ENCODE measurements around the gene RPEL1. TPM values are rescaled to one million over a fixed set of nuclear protein-coding genes. Genes with fewer than 3 reads are reported as not detected.
A peak's percentile ranks its signal among the peaks of the same experiment; 100 is the strongest.
"Not testable (repeated sequence)": the region's sequence is repeated elsewhere in the genome, so short reads cannot be mapped to it uniquely, and the experiment has no call there.

Gene RPEL1
- total RNA-seq, 1 experiment from 2014 or later = not detected

GRCh38 chr10:103257812-103258211 lies 12.1 kb downstream of the RPEL1 start:
- no peak overlapping the region for H3K4me3 ChIP-seq (ENCODE audit: low read length)
- no peaks in the 10 kb centered on the region for H4K20me1 ChIP-seq (ENCODE audit: insufficient read depth, low read depth, low read length)
- no peaks in the 10 kb centered on the region for H3K9me3 ChIP-seq (ENCODE audit: low read length)
- no peaks in the 10 kb centered on the region for H3K4me1 ChIP-seq (ENCODE audit: low read length)
- no peak for DNase-seq
- H3K4me2 ChIP-seq (ENCODE audit: low read depth, low read length, poor library complexity, severe bottlenecking) = no peak overlapping the region
- H3K9me2 ChIP-seq (replicated peaks; ENCODE audit: insufficient read depth, low read length) = no peaks in the 10 kb centered on the region
- H3K27me3 ChIP-seq (ENCODE audit: low read length) = no peaks in the 10 kb centered on the region
- no peaks in the 10 kb centered on the region for H3K36me3 ChIP-seq (ENCODE audit: insufficient read depth, low read length)
- no peak overlapping the region for H3K9ac ChIP-seq (ENCODE audit: low read length)
- H3K27ac ChIP-seq (ENCODE audit: low read length) = no peak overlapping the region
- no peak overlapping the region for H2AFZ ChIP-seq (ENCODE audit: low read length)
- H3K79me2 ChIP-seq (ENCODE audit: low read length) = no peaks in the 10 kb centered on the region

GRCh38 chr10:103258928-103259327 lies 13.2 kb downstream of the RPEL1 start:
- not testable (repeated sequence) for H3K9me2 ChIP-seq (replicated peaks; ENCODE audit: insufficient read depth, low read length); H3K4me3 ChIP-seq (ENCODE audit: low read length); H3K27ac ChIP-seq (ENCODE audit: low read length); H4K20me1 ChIP-seq (ENCODE audit: insufficient read depth, low read depth, low read length); H3K36me3 ChIP-seq (ENCODE audit: insufficient read depth, low read length); DNase-seq; H3K9me3 ChIP-seq (ENCODE audit: low read length); H3K4me2 ChIP-seq (ENCODE audit: low read depth, low read length, poor library complexity, severe bottlenecking); H3K79me2 ChIP-seq (ENCODE audit: low read length); H2AFZ ChIP-seq (ENCODE audit: low read length); H3K9ac ChIP-seq (ENCODE audit: low read length); H3K27me3 ChIP-seq (ENCODE audit: low read length); H3K4me1 ChIP-seq (ENCODE audit: low read length)

- H3K79me2 ChIP-seq (ENCODE audit: low read length) = no peaks in the 10 kb centered on the region
- H3K4me2 ChIP-seq (ENCODE audit: low read depth, low read length, poor library complexity, severe bottlenecking) = no peak overlapping the region
- H3K9ac ChIP-seq (ENCODE audit: low read length) = no peak overlapping the region
- H2AFZ ChIP-seq (ENCODE audit: low read length) = no peak overlapping the region
- H3K9me3 ChIP-seq (ENCODE audit: low read length) = no peaks in the 10 kb centered on the region
- H3K4me3 ChIP-seq (ENCODE audit: low read length) = no peak overlapping the region
- no peak overlapping the region for H3K27ac ChIP-seq (ENCODE audit: low read length)
- no peaks in the 10 kb centered on the region for H3K9me2 ChIP-seq (replicated peaks; ENCODE audit: insufficient read depth, low read length)
- H3K27me3 ChIP-seq (ENCODE audit: low read length) = no peaks in the 10 kb centered on the region
- no peaks in the 10 kb centered on the region for H4K20me1 ChIP-seq (ENCODE audit: insufficient read depth, low read depth, low read length)
- H3K36me3 ChIP-seq (ENCODE audit: insufficient read depth, low read length) = no peaks in the 10 kb centered on the region
- no peaks in the 10 kb centered on the region for H3K4me1 ChIP-seq (ENCODE audit: low read length)
- no peak for DNase-seq
Observed at GRCh38 chr10:103259989-103260388, 14.3 kb downstream of the RPEL1 start.

GRCh38 chr10:103262229-103262628 lies 16.5 kb downstream of the RPEL1 start:
- H3K9ac ChIP-seq (ENCODE audit: low read length) = no peak overlapping the region
- no peaks in the 10 kb centered on the region for H3K9me3 ChIP-seq (ENCODE audit: low read length)
- H3K27ac ChIP-seq (ENCODE audit: low read length) = no peak overlapping the region
- H3K9me2 ChIP-seq (replicated peaks; ENCODE audit: insufficient read depth, low read length) = no peaks in the 10 kb centered on the region
- no peaks in the 10 kb centered on the region for H3K36me3 ChIP-seq (ENCODE audit: insufficient read depth, low read length)
- no peak for DNase-seq
- H4K20me1 ChIP-seq (ENCODE audit: insufficient read depth, low read depth, low read length) = no peaks in the 10 kb centered on the region
- H3K79me2 ChIP-seq (ENCODE audit: low read length) = no peaks in the 10 kb centered on the region
- H3K4me3 ChIP-seq (ENCODE audit: low read length) = no peak overlapping the region
- H2AFZ ChIP-seq (ENCODE audit: low read length) = no peak overlapping the region
- no peaks in the 10 kb centered on the region for H3K4me1 ChIP-seq (ENCODE audit: low read length)
- no peak overlapping the region for H3K4me2 ChIP-seq (ENCODE audit: low read depth, low read length, poor library complexity, severe bottlenecking)
- no peaks in the 10 kb centered on the region for H3K27me3 ChIP-seq (ENCODE audit: low read length)

GRCh38 chr10:103265717-103266329 lies 20.1 kb downstream of the RPEL1 start:
- no peak overlapping the region for H3K27ac ChIP-seq (ENCODE audit: low read length)
- no peaks in the 10 kb centered on the region for H3K36me3 ChIP-seq (ENCODE audit: insufficient read depth, low read length)
- H2AFZ ChIP-seq (ENCODE audit: low read length) = no peak overlapping the region
- DNase-seq = peak; percentile 56
- H3K9ac ChIP-seq (ENCODE audit: low read length) = no peak overlapping the region
- H3K4me1 ChIP-seq (ENCODE audit: low read length) = no peaks in the 10 kb centered on the region
- H3K79me2 ChIP-seq (ENCODE audit: low read length) = no peaks in the 10 kb centered on the region
- H3K4me3 ChIP-seq (ENCODE audit: low read length) = no peak overlapping the region
- no peak overlapping the region for H3K4me2 ChIP-seq (ENCODE audit: low read depth, low read length, poor library complexity, severe bottlenecking)
- H3K9me2 ChIP-seq (replicated peaks; ENCODE audit: insufficient read depth, low read length) = no peaks in the 10 kb centered on the region
- H3K9me3 ChIP-seq (ENCODE audit: low read length) = no peaks in the 10 kb centered on the region
- H4K20me1 ChIP-seq (ENCODE audit: insufficient read depth, low read depth, low read length) = no peaks in the 10 kb centered on the region
- no peaks in the 10 kb centered on the region for H3K27me3 ChIP-seq (ENCODE audit: low read length)

GRCh38 chr10:103273041-103273441 lies 27.4 kb downstream of the RPEL1 start:
- H3K9me2 ChIP-seq (replicated peaks; ENCODE audit: insufficient read depth, low read length) = no peaks in the 10 kb centered on the region
- no peaks in the 10 kb centered on the region for H4K20me1 ChIP-seq (ENCODE audit: insufficient read depth, low read depth, low read length)
- H3K4me3 ChIP-seq (ENCODE audit: low read length) = no peak overlapping the region
- DNase-seq = no peak
- H3K9me3 ChIP-seq (ENCODE audit: low read length) = no peaks in the 10 kb centered on the region
- H3K27me3 ChIP-seq (ENCODE audit: low read length) = no peaks in the 10 kb centered on the region
- H3K4me2 ChIP-seq (ENCODE audit: low read depth, low read length, poor library complexity, severe bottlenecking) = no peak overlapping the region
- H3K4me1 ChIP-seq (ENCODE audit: low read length) = no peaks in the 10 kb centered on the region
- no peak overlapping the region for H3K9ac ChIP-seq (ENCODE audit: low read length)
- no peak overlapping the region for H3K27ac ChIP-seq (ENCODE audit: low read length)
- H3K36me3 ChIP-seq (ENCODE audit: insufficient read depth, low read length) = no peaks in the 10 kb centered on the region
- no peaks in the 10 kb centered on the region for H3K79me2 ChIP-seq (ENCODE audit: low read length)
- no peak overlapping the region for H2AFZ ChIP-seq (ENCODE audit: low read length)

GRCh38 chr10:103276251-103276895 lies 30.7 kb downstream of the RPEL1 start:
- Histone ChIP-seq H3K36me3 (ENCODE audit: insufficient read depth, low read length) (no peaks in the 10 kb centered on the region), H3K4me3 (ENCODE audit: low read length) (no peak overlapping the region), H3K9me3 (ENCODE audit: low read length) (no peaks in the 10 kb centered on the region), H3K4me2 (ENCODE audit: low read depth, low read length, poor library complexity, severe bottlenecking) (no peak overlapping the region), H3K9me2 (replicated peaks; ENCODE audit: insufficient read depth, low read length) (no peaks in the 10 kb centered on the region), H3K4me1 (ENCODE audit: low read length) (no peaks in the 10 kb centered on the region), H3K79me2 (ENCODE audit: low read length) (no peaks in the 10 kb centered on the region), H3K27ac (ENCODE audit: low read length) (no peak overlapping the region), H2AFZ (ENCODE audit: low read length) (no peak overlapping the region), H3K9ac (ENCODE audit: low read length) (no peak overlapping the region), H3K27me3 (ENCODE audit: low read length) (no peaks in the 10 kb centered on the region), H4K20me1 (ENCODE audit: insufficient read depth, low read depth, low read length) (no peaks in the 10 kb centered on the region)
- DNase-seq = no peak

GRCh38 chr10:103276896-103277712 lies 31.4 kb downstream of the RPEL1 start, which contains the start of gene INA:
TSS of gene INA (plus strand) at chr10:103277138. CDS start at chr10:103277212, 74 bp downstream.
- H3K79me2 ChIP-seq (ENCODE audit: low read length) = no peaks in the 10 kb centered on the region
- H3K27me3 ChIP-seq (ENCODE audit: low read length) = no peaks in the 10 kb centered on the region
- H3K4me3 ChIP-seq (ENCODE audit: low read length) = no peak within 1 kb of the TSS
- H3K27ac ChIP-seq (ENCODE audit: low read length) = no peak within 1 kb of the TSS
- H3K9me3 ChIP-seq (ENCODE audit: low read length) = no peaks in the 10 kb centered on the region
- H4K20me1 ChIP-seq (ENCODE audit: insufficient read depth, low read depth, low read length) = no peaks in the 10 kb centered on the region
- no peaks in the 10 kb centered on the region for H3K9me2 ChIP-seq (replicated peaks; ENCODE audit: insufficient read depth, low read length)
- H3K9ac ChIP-seq (ENCODE audit: low read length) = no peak within 1 kb of the TSS
- no peaks in the 10 kb centered on the region for H3K36me3 ChIP-seq (ENCODE audit: insufficient read depth, low read length)
- H2AFZ ChIP-seq (ENCODE audit: low read length) = no peak within 1 kb of the TSS
- H3K4me2 ChIP-seq (ENCODE audit: low read depth, low read length, poor library complexity, severe bottlenecking) = no peak within 1 kb of the TSS
- no peaks in the 10 kb centered on the region for H3K4me1 ChIP-seq (ENCODE audit: low read length)
- no peak for DNase-seq

Data from Karpas-422 (cell line).